IPS-11a (cell line): ENCODE measurements around the gene SPATA22.
"Not testable (repeated sequence)": the region's sequence is repeated elsewhere in the genome, so short reads cannot be mapped to it uniquely, and the experiment has no call there.

Experiments
- H3K4me3 ChIP-seq: one replicate; pipeline ENCODE4 v1.5.1; 2013; ENCODE audit warnings: low read depth, low read length, control low read depth

Gene SPATA22

GRCh38 chr17:3471599-3471998, at the start of gene SPATA22:
TSS of gene SPATA22 (minus strand) at chr17:3471819. CDS start at chr17:3469325, 2,494 bp downstream.
- H3K4me3 ChIP-seq: no peak within 1 kb of the TSS

- H3K4me3 ChIP-seq: not testable (repeated sequence)
Measured at GRCh38 chr17:3519472-3519871, 47.9 kb upstream of the SPATA22 start.

- no peak overlapping the region for H3K4me3 ChIP-seq
Measured at GRCh38 chr17:3514873-3515272, 43.3 kb upstream of the SPATA22 start.

- not testable (repeated sequence) for H3K4me3 ChIP-seq
Measured at GRCh38 chr17:3514167-3514566, 42.5 kb upstream of the SPATA22 start.

- H3K4me3 ChIP-seq: no peak overlapping the region
Measured at GRCh38 chr17:3513305-3514035, 41.9 kb upstream of the SPATA22 start.

GRCh38 chr17:3512505-3513171, 41.0 kb upstream of the SPATA22 start:
- no peak overlapping the region for H3K4me3 ChIP-seq

GRCh38 chr17:3511852-3512504, 40.4 kb upstream of the SPATA22 start:
- H3K4me3 ChIP-seq: no peak overlapping the region

- no peak overlapping the region for H3K4me3 ChIP-seq
Measured at GRCh38 chr17:3510090-3510489, 38.5 kb upstream of the SPATA22 start.

- H3K4me3 ChIP-seq: no peak overlapping the region
Measured at GRCh38 chr17:3507869-3508268, 36.2 kb upstream of the SPATA22 start.

GRCh38 chr17:3507071-3507470, 35.5 kb upstream of the SPATA22 start:
- no peak overlapping the region for H3K4me3 ChIP-seq

GRCh38 chr17:3506054-3506453, 34.4 kb upstream of the SPATA22 start:
- H3K4me3 ChIP-seq: no peak overlapping the region

GRCh38 chr17:3505008-3505407, 33.4 kb upstream of the SPATA22 start:
- no peak overlapping the region for H3K4me3 ChIP-seq

- H3K4me3 ChIP-seq: no peak overlapping the region
Measured at GRCh38 chr17:3503285-3503684, 31.7 kb upstream of the SPATA22 start.

- no peak overlapping the region for H3K4me3 ChIP-seq
Measured at GRCh38 chr17:3502466-3502865, 30.8 kb upstream of the SPATA22 start.

GRCh38 chr17:3501344-3501743, 29.7 kb upstream of the SPATA22 start:
- H3K4me3 ChIP-seq: no peak overlapping the region

GRCh38 chr17:3497101-3497500, 25.5 kb upstream of the SPATA22 start:
- no peak overlapping the region for H3K4me3 ChIP-seq

GRCh38 chr17:3485481-3486068, 14.0 kb upstream of the SPATA22 start:
- no peak overlapping the region for H3K4me3 ChIP-seq

- no peak overlapping the region for H3K4me3 ChIP-seq
Measured at GRCh38 chr17:3482852-3483251, 11.2 kb upstream of the SPATA22 start.

GRCh38 chr17:3479988-3480387, 8.4 kb upstream of the SPATA22 start:
- no peak overlapping the region for H3K4me3 ChIP-seq

- H3K4me3 ChIP-seq: no peak within 1 kb of the TSS
Measured at GRCh38 chr17:3475812-3476610, 4.4 kb upstream of the SPATA22 start, which contains the start of gene ASPA. TSS of gene ASPA (plus strand) at chr17:3475997. CDS start at chr17:3476160, 163 bp downstream.

GRCh38 chr17:3475251-3475685, 3.6 kb upstream of the SPATA22 start:
- no peak overlapping the region for H3K4me3 ChIP-seq
